ENCODE results near the gene USP11.

USP11 gene

GRCh38 chrX:47206316-47206715 is 26.5 kb upstream of the USP11 start:
- DNase-seq, result no peak

GRCh38 chrX:47208108-47208507 is 24.7 kb upstream of the USP11 start:
- no peak for DNase-seq

GRCh38 chrX:47209508-47210238 is 23.1 kb upstream of the USP11 start:
- no peak for DNase-seq

- no peak for DNase-seq
Observed at GRCh38 chrX:47210661-47211425, 22.0 kb upstream of the USP11 start.

- no peak for DNase-seq
Observed at GRCh38 chrX:47212381-47213293, 20.2 kb upstream of the USP11 start.

GRCh38 chrX:47214435-47215077 is 18.3 kb upstream of the USP11 start:
- DNase-seq, result no peak

- no peak for DNase-seq
Observed at GRCh38 chrX:47215291-47215900, 17.4 kb upstream of the USP11 start.

- no peak for DNase-seq
Observed at GRCh38 chrX:47216393-47216925, 16.4 kb upstream of the USP11 start.

GRCh38 chrX:47217121-47217851 is 15.5 kb upstream of the USP11 start:
- peak; percentile 2 for DNase-seq

GRCh38 chrX:47217852-47218279 is 14.9 kb upstream of the USP11 start:
- DNase-seq, result peak; percentile 90

GRCh38 chrX:47218280-47218919 is 14.4 kb upstream of the USP11 start, which contains the start of gene CDK16:
CDK16 (plus strand) TSS chrX:47218681; CDS start chrX:47223558, 4,877 bp downstream.
- peak; percentile 45 for DNase-seq

GRCh38 chrX:47218920-47219815 is 13.6 kb upstream of the USP11 start:
- DNase-seq, result peak; percentile 11

- no peak for DNase-seq
Observed at GRCh38 chrX:47221756-47222155, 11.1 kb upstream of the USP11 start.

- DNase-seq, result no peak
Observed at GRCh38 chrX:47222751-47223350, 10.0 kb upstream of the USP11 start.

- DNase-seq, result no peak
Observed at GRCh38 chrX:47223476-47224250, 9.1 kb upstream of the USP11 start.

- DNase-seq, result no peak
Observed at GRCh38 chrX:47224266-47224895, 8.4 kb upstream of the USP11 start.

GRCh38 chrX:47224896-47225290 is 7.9 kb upstream of the USP11 start:
- DNase-seq, result no peak

GRCh38 chrX:47226071-47226470 is 6.7 kb upstream of the USP11 start:
- DNase-seq, result no peak
